Measurements from ENCODE around the gene PSTPIP2.

PSTPIP2 gene

GRCh38 chr18:46035696-46036680, 36.1 kb downstream of the PSTPIP2 start:
- FAIRE-seq (no peak), DNase-seq (ENCODE audit: insufficient read length, low spot score) (no peak)
- TF ChIP-seq CTCF (IDR thresholded peaks at IDR 0.05; ENCODE audit: insufficient read depth, missing control alignments): no peak

GRCh38 chr18:46034230-46034629, 37.8 kb downstream of the PSTPIP2 start:
- TF ChIP-seq CTCF (IDR thresholded peaks at IDR 0.05; ENCODE audit: insufficient read depth, missing control alignments): no peak
- DNase-seq (ENCODE audit: insufficient read length, low spot score) (no peak), FAIRE-seq (no peak)

- no peak for TF ChIP-seq CTCF (IDR thresholded peaks at IDR 0.05; ENCODE audit: insufficient read depth, missing control alignments)
- no peak for DNase-seq (ENCODE audit: insufficient read length, low spot score)
- no peak for FAIRE-seq
These were observed 40.3 kb downstream of the PSTPIP2 start for GRCh38 chr18:46031741-46032140.

- FAIRE-seq (no peak), DNase-seq (ENCODE audit: insufficient read length, low spot score) (no peak)
- no peak for TF ChIP-seq CTCF (IDR thresholded peaks at IDR 0.05; ENCODE audit: insufficient read depth, missing control alignments)
These were observed 43.5 kb downstream of the PSTPIP2 start for GRCh38 chr18:46028536-46028891.

GRCh38 chr18:46019936-46020335, 52.1 kb downstream of the PSTPIP2 start:
- TF ChIP-seq CTCF (IDR thresholded peaks at IDR 0.05; ENCODE audit: insufficient read depth, missing control alignments): no peak
- DNase-seq (ENCODE audit: insufficient read length, low spot score) (no peak), FAIRE-seq (no peak)

- no peak for FAIRE-seq
- DNase-seq (ENCODE audit: insufficient read length, low spot score): no peak
- TF ChIP-seq CTCF (IDR thresholded peaks at IDR 0.05; ENCODE audit: insufficient read depth, missing control alignments): no peak
These were observed 58.4 kb downstream of the PSTPIP2 start for GRCh38 chr18:46013484-46014189.

Data from D721Med (cell line).